IPS-18c (cell line): ENCODE data around the gene NDEL1.

Source experiments
- H3K4me3 ChIP-seq: 2 replicates; pipeline ENCODE4 v1.7.0; 2013; ENCODE audit warnings: low read depth, mild to moderate bottlenecking, low read length, moderate library complexity; ENCODE audit not compliant: insufficient read depth
- H3K9me3 ChIP-seq: one replicate; pipeline ENCODE4 v1.6.1; 2013; ENCODE audit warnings: mild to moderate bottlenecking, low read length, moderate library complexity; ENCODE audit not compliant: control insufficient read depth, insufficient read depth

Gene NDEL1

DNA sequence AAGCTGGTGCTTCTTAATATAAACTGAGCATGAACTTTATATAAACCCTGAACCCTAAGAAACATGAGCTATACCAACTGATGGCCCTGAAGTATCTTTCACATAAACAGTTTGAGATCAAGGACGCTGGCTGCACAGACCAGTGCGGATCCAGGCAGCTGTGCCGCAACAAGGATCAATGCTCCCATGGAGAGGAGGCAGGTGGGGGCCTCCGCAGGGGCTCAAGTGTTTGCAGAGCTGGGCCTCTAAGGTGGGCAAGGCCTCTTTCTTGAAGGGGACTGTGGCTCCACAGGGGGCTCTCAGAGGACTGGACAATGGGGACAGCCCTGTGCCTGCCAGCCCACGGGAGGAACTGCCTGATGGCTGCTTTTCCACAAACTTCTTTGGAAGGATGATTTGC, 46.0 kb downstream of the NDEL1 start:
- no peak overlapping the region for H3K4me3 ChIP-seq

DNA sequence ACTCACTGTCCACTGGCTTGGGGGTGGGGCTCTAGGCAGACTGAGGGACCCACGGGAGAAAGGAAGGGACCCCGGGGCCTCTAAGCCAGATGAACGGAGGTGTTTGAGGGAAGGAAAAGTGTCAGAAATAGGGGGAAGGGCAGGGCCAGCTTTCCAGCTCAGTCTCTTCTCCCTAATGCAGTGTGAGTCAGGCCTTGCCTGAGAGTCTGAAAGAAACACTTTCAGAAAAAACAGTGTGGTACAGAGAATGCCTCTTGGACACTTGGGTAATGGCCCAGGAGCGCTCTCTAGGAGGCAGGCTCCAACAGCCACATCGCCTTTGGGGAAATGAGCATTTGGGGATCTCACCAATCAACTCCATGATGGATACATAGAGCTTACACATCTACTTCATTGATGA, 46.9 kb downstream of the NDEL1 start:
- Histone ChIP-seq H3K9me3 (no peaks in the 10 kb centered on the region), H3K4me3 (no peak overlapping the region)

More for the DNA sequence above, 46.0 kb downstream of the NDEL1 start:
- H3K9me3 ChIP-seq = no peaks in the 10 kb centered on the region

DNA sequence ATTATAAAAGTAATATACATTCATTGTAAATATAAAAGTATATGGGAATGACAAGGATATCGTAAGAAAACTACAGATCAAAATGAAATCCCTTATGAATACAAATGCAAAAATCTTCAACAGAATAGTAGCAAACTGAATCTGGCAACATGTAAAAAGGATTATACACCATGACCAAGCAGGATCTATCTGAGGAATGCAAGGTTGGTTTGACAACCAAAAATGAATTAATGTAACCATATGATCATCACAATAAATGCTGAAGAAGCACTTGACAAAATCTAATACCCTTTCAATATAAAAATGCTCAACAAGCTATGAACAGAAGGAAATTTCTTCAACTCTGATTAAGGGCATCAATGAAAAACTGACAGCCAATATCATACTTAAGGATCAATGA, 48.8 kb downstream of the NDEL1 start:
- H3K4me3 ChIP-seq = no peak overlapping the region
- H3K9me3 ChIP-seq = no peaks in the 10 kb centered on the region

DNA sequence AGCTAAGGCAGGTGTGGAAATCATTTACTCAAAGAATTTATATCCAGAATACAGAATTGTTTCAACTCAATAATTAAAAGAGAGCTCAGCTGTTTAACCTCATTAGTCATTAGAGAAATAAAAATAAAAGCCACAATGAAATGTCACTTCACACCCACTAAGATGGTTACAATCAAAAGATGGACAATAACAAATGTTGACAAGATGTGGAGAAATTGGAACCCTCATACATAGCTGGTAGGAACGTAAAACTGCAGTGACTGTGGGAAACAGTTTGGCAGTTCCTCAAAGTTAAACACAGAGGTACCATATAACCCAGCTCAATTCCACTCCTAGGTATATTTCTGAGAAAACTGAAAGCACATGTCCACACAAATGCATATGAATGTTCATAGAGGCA, 49.8 kb downstream of the NDEL1 start:
- Histone ChIP-seq H3K4me3 (no peak overlapping the region), H3K9me3 (peaks cover under 1% of the 10 kb centered on the region)

DNA sequence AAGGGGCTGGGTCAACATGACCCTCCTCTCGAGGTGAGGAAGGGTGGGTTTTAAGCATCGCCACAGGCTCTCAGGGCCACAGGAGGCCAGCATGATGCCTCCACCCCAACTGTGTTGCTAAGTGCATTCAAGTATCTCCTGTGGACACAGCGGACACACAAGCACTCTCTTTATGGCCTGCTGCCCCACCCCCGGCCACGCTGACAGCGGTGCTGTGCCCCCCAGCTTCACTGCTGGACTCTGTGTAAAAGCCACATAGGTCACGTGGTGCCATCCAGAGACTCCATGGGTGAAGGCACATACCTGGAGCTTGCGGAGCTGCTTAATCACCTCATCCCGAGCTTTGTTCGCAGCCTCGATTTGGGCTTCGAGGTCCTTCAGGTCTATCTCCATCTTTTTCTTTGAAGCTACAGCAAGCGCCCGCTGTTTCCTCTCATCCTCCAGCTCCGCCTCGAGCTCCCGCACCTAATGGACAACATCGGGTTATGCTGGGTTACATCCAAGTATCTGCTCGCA, 51.5 kb downstream of the NDEL1 start:
- no peak overlapping the region for H3K4me3 ChIP-seq
- peaks cover 3% of the 10 kb centered on the region for H3K9me3 ChIP-seq

DNA sequence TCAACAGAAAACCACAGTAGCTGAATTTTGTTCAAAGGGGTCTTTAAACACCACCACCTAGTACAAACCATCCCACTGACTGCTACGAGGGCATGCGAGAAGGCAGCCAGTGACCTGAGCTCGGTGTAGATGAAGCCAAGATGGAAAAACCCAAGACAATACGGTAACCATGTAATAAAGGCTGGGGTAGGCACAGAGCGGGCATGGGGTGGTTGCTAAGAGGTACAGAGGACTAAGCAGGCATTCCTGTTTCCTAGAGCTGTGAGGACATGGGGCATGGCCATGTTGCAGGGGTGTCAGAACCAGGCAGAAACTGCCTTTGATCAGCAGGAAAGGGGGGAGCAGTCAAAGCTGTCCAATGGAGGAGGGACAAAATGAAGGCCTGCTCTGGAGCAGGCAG, 52.1 kb downstream of the NDEL1 start:
- H3K9me3 ChIP-seq = peaks cover 3% of the 10 kb centered on the region
- no peak overlapping the region for H3K4me3 ChIP-seq

DNA sequence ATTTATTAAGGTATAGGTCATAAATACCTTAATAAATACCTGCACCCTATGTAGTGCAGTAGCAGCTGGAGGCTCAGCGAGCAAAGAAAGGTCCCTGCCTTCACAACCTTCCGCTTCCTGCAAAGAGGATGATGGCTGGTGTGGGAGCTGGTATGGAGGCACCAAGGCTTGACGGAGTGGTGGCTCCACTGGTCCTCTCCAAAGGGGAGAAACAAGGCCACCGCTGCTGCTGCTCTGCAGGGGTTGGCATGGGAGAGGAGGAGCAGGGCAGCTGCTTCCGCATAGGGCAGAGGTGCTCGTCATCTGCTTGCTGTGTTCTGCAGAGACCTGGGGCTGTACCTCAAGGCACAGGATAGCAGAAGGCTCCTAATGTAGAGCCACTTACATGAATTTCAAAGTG, 52.8 kb downstream of the NDEL1 start:
- H3K4me3 ChIP-seq = no peak overlapping the region
- peaks cover 3% of the 10 kb centered on the region for H3K9me3 ChIP-seq

DNA sequence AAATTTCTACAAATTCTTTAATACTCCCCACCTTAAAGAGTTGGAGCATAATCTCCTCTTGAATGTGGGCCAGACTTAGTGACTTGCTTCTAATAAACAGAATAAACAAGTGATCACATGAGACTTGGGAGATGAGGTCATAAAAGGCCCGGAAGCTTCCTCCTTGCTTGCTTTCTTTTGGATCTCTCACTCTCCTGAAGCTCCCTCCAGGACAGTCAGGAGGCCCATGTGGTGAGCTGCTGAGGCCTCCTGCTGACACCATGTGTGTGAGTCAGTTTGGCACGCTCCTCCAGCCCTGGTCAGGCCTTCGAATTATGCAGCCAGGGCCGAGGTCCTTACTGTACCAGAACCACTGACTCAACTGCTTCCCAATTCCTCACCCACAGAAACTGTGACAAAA, 53.2 kb downstream of the NDEL1 start:
- Histone ChIP-seq H3K4me3 (no peak overlapping the region), H3K9me3 (peaks cover 3% of the 10 kb centered on the region)

DNA sequence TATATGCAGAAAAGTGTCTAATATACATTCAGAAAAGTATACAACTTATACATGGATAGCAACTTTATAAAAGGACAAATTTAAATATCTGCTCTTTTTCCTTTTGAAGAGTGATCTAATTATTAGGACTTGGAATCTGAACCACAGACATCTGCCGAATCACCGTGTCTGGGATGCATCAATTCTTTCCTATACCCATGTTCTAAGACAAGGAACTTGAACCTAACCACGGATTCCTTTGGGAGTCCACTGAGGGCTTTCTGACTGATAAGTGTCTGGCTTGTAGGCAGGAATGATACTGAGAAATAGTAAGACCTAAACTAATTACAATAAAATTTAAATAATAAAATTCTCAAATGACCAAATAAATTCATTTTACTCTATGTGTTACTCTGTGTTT, 54.2 kb downstream of the NDEL1 start:
- Histone ChIP-seq H3K9me3 (peaks cover 3% of the 10 kb centered on the region), H3K4me3 (no peak overlapping the region)

DNA sequence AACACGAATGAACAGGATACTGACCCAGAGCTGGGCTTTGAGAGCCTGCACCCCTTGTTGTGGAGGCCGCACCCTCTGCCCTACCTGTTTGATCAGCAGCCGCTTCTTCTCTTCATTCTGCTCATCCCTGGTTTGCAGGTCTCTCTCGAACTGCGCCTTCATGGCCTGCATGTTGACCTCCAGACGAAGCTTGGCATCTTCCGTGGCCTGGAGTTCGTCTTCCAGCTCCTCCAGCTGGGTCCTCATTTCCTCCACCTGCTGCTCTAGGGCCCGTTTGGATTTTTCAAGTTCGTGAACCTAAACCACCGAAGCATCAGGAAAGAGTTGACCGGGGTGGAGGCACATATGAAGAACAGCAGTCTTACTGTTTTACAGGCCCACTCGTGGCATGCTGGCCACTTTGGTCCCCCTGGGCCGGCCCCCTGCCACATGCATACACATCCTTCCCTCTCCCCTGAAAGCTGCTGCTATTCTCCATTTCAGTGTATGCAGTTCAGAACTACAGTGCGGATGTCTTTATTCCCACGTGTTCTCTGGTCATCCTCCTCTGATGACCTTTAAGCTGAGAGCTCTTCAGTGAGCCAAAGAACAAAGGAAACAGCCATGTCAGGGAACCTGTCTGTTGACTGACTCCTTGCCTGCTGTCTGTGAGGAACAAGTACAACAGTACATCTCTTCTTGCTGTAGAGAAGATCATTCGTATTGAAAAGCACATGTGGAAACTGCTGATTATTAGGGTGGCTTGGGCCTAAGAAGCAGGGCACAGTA, 54.8 kb downstream of the NDEL1 start:
- Histone ChIP-seq H3K9me3 (peaks cover 3% of the 10 kb centered on the region), H3K4me3 (no peak overlapping the region)

DNA sequence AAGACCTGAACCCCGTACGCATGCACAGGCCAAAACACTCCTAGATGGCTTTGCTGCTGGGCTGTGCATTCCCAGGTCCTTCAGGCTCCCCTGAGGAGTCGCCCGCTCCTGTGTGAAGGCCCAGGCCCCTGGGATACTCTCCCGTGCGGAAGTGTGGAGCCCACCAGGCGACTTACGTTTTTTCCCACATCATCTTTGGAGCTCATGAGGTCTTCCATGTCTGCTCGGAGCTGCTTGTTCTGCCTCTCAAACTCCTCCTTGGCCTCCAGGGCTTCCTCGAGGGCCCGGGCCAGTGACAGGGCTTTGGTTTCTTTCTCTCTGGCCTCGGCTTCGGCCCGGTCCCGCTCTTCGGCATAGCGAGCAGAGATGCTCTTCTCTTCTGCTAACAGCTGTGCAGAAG, 56.4 kb downstream of the NDEL1 start:
- H3K9me3 ChIP-seq = peaks cover 3% of the 10 kb centered on the region
- no peak overlapping the region for H3K4me3 ChIP-seq

DNA sequence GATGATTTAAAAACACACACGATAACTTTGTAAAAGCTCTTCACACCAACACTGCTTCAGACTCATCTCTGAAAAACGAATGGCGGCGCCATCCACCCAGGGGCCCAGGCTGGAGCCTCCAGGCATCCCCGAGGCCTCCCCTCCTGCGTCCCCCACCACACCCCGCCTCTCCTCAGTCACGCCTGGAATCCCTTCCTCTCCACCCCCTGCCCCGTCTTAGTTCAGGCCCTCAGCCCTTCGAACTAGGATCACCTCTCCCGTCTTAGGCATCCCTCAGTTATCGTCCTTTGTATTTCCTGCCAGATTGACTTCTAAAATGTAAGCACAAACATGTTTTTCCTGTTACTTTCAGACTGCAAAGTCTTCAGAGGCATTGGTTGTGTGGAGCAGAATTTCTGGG, 58.3 kb downstream of the NDEL1 start:
- H3K9me3 ChIP-seq = peaks cover 3% of the 10 kb centered on the region
- no peak overlapping the region for H3K4me3 ChIP-seq

DNA sequence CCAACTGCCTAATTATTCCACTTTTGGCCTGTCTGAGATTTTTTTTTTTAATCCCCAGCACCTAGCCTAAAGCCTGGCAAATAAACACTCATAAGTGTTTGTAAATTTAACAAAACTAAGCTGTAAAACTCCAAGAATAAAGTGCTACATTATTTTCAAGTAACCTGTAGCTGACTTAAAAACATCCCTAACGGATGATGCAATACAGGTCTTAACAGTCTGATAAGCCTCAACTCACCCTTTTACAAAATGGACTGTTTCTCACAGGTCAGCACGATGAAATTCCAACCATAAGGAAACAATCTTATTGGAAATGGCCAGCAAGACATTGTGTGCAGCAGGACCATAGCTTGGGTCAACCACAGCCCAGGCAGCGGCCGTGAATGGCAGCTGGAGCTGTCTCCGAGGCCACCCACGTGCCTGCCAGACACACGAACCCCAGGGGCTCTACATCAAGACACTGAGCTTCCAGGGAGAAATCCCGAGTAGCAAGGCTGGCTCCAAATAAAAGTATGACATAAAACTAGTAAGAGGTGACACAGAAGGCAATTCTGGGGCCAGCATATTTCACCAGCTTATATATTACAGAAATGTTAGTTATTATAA, 58.9 kb downstream of the NDEL1 start:
- Histone ChIP-seq H3K9me3 (peaks cover 3% of the 10 kb centered on the region), H3K4me3 (no peak overlapping the region)

DNA sequence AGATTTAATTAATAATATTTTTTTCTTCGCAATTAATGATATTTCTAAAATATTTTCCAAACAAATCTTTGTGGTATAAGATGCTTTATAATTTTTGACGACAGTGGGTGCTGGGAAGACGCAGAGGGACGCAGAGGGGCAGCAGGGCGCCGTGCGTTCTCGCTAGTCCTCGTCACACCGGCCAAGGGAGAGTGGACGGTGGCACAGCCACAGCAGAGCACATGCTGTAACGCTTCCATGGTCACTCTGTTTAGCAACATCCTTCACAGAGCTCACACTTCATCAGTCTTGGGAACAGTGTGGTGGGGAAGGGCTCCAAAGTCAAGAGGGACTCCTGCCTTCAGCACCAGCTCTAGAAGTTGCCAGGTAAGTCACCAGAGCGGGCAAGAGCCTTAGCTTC, 60.4 kb downstream of the NDEL1 start:
- H3K9me3 ChIP-seq = no peaks in the 10 kb centered on the region

DNA sequence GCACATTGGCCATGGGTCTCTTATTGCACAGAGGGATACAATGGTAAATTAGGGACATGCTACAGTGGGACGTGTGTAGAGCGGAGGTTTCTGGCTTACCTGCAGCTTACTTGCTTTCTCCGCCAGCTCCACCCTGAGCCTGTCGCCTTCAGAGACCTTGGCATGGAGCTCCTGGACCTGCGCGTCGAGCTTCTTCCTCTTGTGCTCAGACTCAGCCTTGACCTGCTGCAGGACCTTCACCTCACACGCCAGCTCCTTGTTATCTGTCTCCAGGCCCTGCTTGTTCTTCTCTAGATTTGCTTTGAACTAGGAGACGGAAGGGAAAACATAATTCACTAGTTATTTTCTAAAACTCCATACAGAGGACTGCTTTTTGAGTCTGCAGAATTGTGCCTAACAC, 63.5 kb downstream of the NDEL1 start:
- H3K4me3 ChIP-seq = no peak overlapping the region

More for the DNA sequence above, 60.4 kb downstream of the NDEL1 start:
- H3K4me3 ChIP-seq = no peak overlapping the region

DNA sequence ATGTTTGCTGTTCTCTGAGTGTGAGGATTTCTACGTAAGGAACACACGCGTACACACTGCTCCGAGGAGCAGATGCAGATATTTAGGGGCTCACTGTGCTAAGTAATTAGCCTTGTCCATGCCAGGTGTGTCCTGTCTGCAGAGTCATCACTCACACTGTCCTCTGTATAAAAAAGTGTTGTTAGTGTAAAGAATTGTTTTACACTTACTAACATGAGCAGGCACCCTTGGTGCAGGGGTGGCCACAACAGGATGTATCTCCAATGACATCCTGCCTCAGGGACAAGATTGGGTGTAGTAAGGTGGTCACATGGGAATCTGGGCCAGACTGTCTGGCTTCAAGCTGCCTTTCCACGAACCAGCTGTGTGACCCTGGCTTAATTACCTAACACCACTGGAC, 63.9 kb downstream of the NDEL1 start:
- Histone ChIP-seq H3K9me3 (no peaks in the 10 kb centered on the region), H3K4me3 (no peak overlapping the region)

More for the DNA sequence above, 63.5 kb downstream of the NDEL1 start:
- H3K9me3 ChIP-seq = no peaks in the 10 kb centered on the region

DNA sequence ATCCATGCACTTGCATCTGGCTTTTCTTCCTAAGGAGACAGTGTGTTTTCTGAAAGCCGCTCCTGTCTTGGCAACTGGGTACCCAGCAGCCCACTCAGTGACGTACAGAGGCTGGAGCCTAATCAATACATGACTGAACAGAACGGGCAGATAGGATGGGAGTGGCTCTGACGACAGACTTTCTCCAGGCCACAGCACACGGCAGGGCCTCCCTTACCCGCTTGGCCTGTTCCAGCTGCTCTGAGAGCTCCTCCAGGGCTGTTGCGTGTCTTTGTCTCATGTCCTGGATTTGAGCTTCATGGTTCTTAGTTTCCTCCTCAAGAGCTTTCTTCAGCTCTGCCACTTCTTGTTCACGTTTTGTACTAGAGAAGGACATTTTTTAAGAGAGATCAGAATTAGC, 64.9 kb downstream of the NDEL1 start:
- H3K9me3 ChIP-seq = no peaks in the 10 kb centered on the region
- no peak overlapping the region for H3K4me3 ChIP-seq

DNA sequence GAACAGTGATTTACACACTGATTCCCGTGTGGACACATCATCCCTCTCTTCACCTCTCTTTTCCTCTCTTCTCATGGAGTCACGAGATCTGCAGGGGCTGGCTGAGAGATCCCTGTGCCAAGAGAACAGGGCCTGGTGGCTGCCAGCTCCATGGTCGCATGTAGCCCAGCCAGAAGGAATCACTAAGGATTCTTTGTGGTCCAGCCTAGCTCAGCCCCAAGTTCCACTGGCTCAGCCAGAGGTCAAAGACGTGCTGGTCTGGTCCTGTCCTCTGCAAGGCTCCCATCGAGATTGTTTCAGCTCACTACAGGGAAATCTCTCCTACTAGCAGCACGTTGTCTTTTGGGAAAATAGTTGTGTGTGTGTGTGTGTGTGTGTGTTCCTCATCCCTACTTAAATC, 66.4 kb downstream of the NDEL1 start:
- no peak overlapping the region for H3K4me3 ChIP-seq
- H3K9me3 ChIP-seq = no peaks in the 10 kb centered on the region
